ENCODE results near the gene CDYL2.

DNA sequence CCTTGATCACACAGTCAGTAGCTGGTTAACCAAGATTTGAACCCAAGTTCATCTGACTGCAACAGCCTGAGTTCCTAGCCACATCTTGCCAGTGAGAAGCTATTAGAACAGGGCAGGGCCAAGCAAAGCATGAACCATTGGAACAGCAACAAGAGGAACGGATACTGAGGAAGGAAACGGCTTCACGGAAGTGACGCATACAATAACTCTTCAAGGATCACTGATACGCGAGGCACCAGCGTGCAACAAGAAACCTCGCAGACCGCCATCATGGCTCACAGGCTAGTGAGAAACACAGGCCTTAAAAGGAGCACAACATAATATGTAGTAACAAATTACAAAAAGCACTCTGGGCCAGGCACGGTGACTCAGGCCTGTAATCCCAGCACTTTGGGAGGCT is 114.9 kb downstream of the CDYL2 start:
- TF ChIP-seq, protein P1, sequence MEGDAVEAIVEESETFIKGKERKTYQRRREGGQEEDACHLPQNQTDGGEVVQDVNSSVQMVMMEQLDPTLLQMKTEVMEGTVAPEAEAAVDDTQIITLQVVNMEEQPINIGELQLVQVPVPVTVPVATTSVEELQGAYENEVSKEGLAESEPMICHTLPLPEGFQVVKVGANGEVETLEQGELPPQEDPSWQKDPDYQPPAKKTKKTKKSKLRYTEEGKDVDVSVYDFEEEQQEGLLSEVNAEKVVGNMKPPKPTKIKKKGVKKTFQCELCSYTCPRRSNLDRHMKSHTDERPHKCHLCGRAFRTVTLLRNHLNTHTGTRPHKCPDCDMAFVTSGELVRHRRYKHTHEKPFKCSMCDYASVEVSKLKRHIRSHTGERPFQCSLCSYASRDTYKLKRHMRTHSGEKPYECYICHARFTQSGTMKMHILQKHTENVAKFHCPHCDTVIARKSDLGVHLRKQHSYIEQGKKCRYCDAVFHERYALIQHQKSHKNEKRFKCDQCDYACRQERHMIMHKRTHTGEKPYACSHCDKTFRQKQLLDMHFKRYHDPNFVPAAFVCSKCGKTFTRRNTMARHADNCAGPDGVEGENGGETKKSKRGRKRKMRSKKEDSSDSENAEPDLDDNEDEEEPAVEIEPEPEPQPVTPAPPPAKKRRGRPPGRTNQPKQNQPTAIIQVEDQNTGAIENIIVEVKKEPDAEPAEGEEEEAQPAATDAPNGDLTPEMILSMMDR (conservative IDR thresholded peaks at IDR 0.05; ENCODE audit: low read depth, low read length) = no peak
- no peak for TF ChIP-seq EZH2 (IDR thresholded peaks at IDR 0.05; ENCODE audit: low read length, unreplicated experiment)
